Astrocyte (in vitro differentiated cells and primary cell): Measurements from ENCODE around the gene TUBB4B.

Source experiments
- CTCF ChIP-seq: IDR thresholded peaks from 2 replicates; pipeline ENCODE4 v1.5.1; 2011; ENCODE audit warnings: low read depth, mild to moderate bottlenecking, inconsistent platforms, low read length, moderate library complexity; ENCODE audit not compliant: insufficient read depth
- EZH2 ChIP-seq: IDR thresholded peaks from 2 replicates; pipeline ENCODE4 v1.6.1; 2012; ENCODE audit warnings: mild to moderate bottlenecking, low read length, inconsistent platforms; ENCODE audit not compliant: insufficient read depth

GRCh38 chr9:137277329-137278041, 36.4 kb downstream of the TUBB4B start, which contains the start of gene TOR4A:
- TF ChIP-seq CTCF (no peak), EZH2 (no peak)
